Measurements from ENCODE around the gene THSD7A. TPM values are rescaled to one million over a fixed set of nuclear protein-coding genes. Genes with fewer than 3 reads are reported as not detected.

The THSD7A gene
- total and polyA plus RNA-seq, 2 of the 13 experiments (the other 11 are each of a cell fraction or from before 2014, with no cell fraction given) = 0.01 to 0.07 TPM

DNA sequence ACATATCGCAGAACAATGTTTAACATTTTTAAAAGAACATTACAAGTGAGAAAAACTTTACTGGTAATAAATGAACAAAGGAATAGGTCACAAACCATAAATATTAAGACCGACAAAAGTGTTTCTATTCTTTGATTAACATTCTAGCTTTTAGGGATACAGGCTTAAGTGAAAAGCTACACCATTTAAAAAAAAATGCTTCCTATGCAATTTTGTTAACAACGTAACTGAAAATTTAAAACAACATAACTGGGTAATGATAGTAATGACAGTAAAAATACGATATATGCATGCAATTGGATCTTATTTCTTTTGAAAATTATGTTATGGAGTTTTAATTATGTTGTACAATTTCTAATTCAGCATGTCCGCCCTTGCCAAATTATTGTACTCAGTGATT, 49.7 kb upstream of the THSD7A start:
- CTCF ChIA-PET (ENCODE audit: low intra/inter-chr PET ratio, low total read pairs) = no interaction called here
- TF ChIP-seq MAFG (CRISPR knock-in tag; IDR thresholded peaks at IDR 0.05) (no peak), MAFK (conservative IDR thresholded peaks at IDR 0.05 in 1 of 2, IDR thresholded peaks at IDR 0.05 in 1 of 2; ENCODE audit: low read length in 2 of 2) (peak; percentile 43 to 68; a peak in 3 of 4 replicates), KMT2A (CRISPR knock-in tag; IDR thresholded peaks at IDR 0.05) (no peak), MAFF (IDR thresholded peaks at IDR 0.05; ENCODE audit: low read depth, low read length) (peak; percentile 39; the same call in 1 of the 2 replicates), KDM3A (CRISPR knock-in tag; IDR thresholded peaks at IDR 0.05; ENCODE audit: low read depth) (no peak)

DNA sequence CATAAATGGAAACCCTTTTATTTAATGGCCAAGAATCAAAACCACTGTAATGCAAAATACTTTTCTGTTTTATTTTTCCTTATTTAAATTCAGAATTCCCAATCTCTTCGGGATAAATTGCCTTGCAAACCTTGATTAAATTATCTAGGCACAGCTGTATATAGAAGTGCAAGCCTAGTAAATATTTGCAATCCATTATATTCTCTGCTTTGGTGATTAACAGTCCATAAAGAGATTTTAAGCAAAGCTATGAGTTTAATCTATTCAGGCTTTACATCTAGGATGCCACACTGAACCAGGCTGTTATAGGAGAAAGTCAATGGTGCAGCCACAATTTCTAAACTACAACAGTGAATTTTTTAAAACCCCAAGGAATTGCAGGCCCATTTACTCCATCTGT, 43.6 kb upstream of the THSD7A start:
- DNase-seq (ENCODE audit: low spot score) (no peak), FAIRE-seq (no peak), ATAC-seq (no peak)
- Histone ChIP-seq H3K4me2 (ENCODE audit: low read depth, low read length) (no peak overlapping the region), H3K4me1 (ENCODE audit: insufficient read depth, low read length) (no peaks in the 10 kb centered on the region), H3K4me3 (replicated peaks in 1 of 3; ENCODE audit: insufficient read depth in 1 of 3, low read depth in 2 of 3, low read length in 3 of 3) (no peak overlapping the region), H3K27me3 (ENCODE audit: control insufficient read depth in 1 of 2, insufficient read depth in 2 of 2, low read length in 2 of 2) (no peaks in the 10 kb centered on the region), H3K79me2 (ENCODE audit: insufficient read depth, low read length) (no peaks in the 10 kb centered on the region), H3K27ac (ENCODE audit: extremely low read length, insufficient read depth, low read length) (no peak overlapping the region), H3K9me3 (ENCODE audit: low read length) (peaks cover 14% of the 10 kb centered on the region; the same call in 1 of the 2 replicates), H2AFZ (ENCODE audit: low read length) (no peak overlapping the region), H4K20me1 (ENCODE audit: insufficient read depth, low read length) (no peaks in the 10 kb centered on the region), H3K36me3 (replicated peaks in 1 of 2; ENCODE audit: control insufficient read depth in 1 of 2, insufficient read depth in 2 of 2, low read length in 2 of 2) (no peaks in the 10 kb centered on the region), H3K9ac (ENCODE audit: insufficient read depth, low read depth, low read length) (no peak overlapping the region)
- 0% methylated on average over 1 of the region's 1 CpG for WGBS (ENCODE audit: low lambda C conversion rate)
- TF ChIP-seq CENPX (CRISPR knock-in tag; IDR thresholded peaks at IDR 0.05) = no peak
- no peak for TF ChIP-seq PATZ1 (CRISPR knock-in tag; IDR thresholded peaks at IDR 0.05)
- no peak for TF ChIP-seq TBP (CRISPR knock-in tag; IDR thresholded peaks at IDR 0.05)
- TF ChIP-seq SETDB1 (CRISPR knock-in tag; IDR thresholded peaks at IDR 0.05; ENCODE audit: borderline replicate concordance) = no peak
- intact Hi-C loops (cut with micrococcal nuclease; ENCODE audit: unreplicated experiment) = no loop called here
- BruUV-seq (replicated peaks) = no TSS peak
- CTCF ChIA-PET (ENCODE audit: low intra/inter-chr PET ratio, low total read pairs) = no interaction called here
- in situ Hi-C loops (cut with HindIII; ENCODE audit: extremely low pct_ligation_motif_present, low pct_unique_long_range_greater_than_20kb) = no loop called here
- POLR2A ChIA-PET = no interaction called here

More for the DNA sequence above, 49.7 kb upstream of the THSD7A start:
- BruUV-seq (replicated peaks) = no TSS peak
- Histone ChIP-seq H3K27ac (ENCODE audit: extremely low read length, insufficient read depth, low read length) (no peak overlapping the region), H3K27me3 (ENCODE audit: control insufficient read depth in 1 of 2, insufficient read depth in 2 of 2, low read length in 2 of 2) (no peaks in the 10 kb centered on the region), H2AFZ (ENCODE audit: low read length) (no peak overlapping the region), H3K4me2 (ENCODE audit: low read depth, low read length) (no peak overlapping the region), H3K4me1 (ENCODE audit: insufficient read depth, low read length) (no peaks in the 10 kb centered on the region), H3K9ac (ENCODE audit: insufficient read depth, low read depth, low read length) (no peak overlapping the region), H3K36me3 (replicated peaks in 1 of 2; ENCODE audit: control insufficient read depth in 1 of 2, insufficient read depth in 2 of 2, low read length in 2 of 2) (no peaks in the 10 kb centered on the region), H3K4me3 (replicated peaks in 1 of 3; ENCODE audit: insufficient read depth in 1 of 3, low read depth in 2 of 3, low read length in 3 of 3) (no peak overlapping the region), H4K20me1 (ENCODE audit: insufficient read depth, low read length) (no peaks in the 10 kb centered on the region), H3K79me2 (ENCODE audit: insufficient read depth, low read length) (no peaks in the 10 kb centered on the region), H3K9me3 (ENCODE audit: low read length) (peaks cover 19% of the 10 kb centered on the region; the same call in 1 of the 2 replicates)
- DNase-seq (ENCODE audit: low spot score) (no peak), ATAC-seq (no peak), FAIRE-seq (no peak)
- 22% methylated on average over 5 of the region's 5 CpGs for WGBS (ENCODE audit: low lambda C conversion rate)
- intact Hi-C loops (cut with micrococcal nuclease; ENCODE audit: unreplicated experiment) (no loop called here), in situ Hi-C loops (cut with HindIII; ENCODE audit: extremely low pct_ligation_motif_present, low pct_unique_long_range_greater_than_20kb) (no loop called here)
- POLR2A ChIA-PET = no interaction called here
